HUES64 (cell line): Measurements from ENCODE around the gene INVS.
A peak's percentile ranks its signal among the peaks of the same experiment; 100 is the strongest.
"Not testable (repeated sequence)": the region's sequence is repeated elsewhere in the genome, so short reads cannot be mapped to it uniquely, and the experiment has no call there.

Experiments
- H3K27ac ChIP-seq: 2 replicates; pipeline ENCODE4 v1.7.0; 2013; ENCODE audit warnings: low read depth, low read length, inconsistent platforms
- H3K27me3 ChIP-seq: 2 replicates; pipeline ENCODE4 v1.6.1; 2013; ENCODE audit warnings: mild to moderate bottlenecking, low read length; ENCODE audit not compliant: insufficient read depth
- H3K36me3 ChIP-seq: 2 replicates; pipeline ENCODE4 v1.6.1; 2013; ENCODE audit warnings: mild to moderate bottlenecking, low read length; ENCODE audit not compliant: insufficient read depth
- H3K4me1 ChIP-seq: 2 replicates; pipeline ENCODE4 v1.6.1; 2013; ENCODE audit warnings: mild to moderate bottlenecking, low read length, moderate library complexity; ENCODE audit not compliant: insufficient read depth
- H3K4me3 ChIP-seq: 2 replicates; pipeline ENCODE4 v1.5.1; 2013; ENCODE audit warnings: mild to moderate bottlenecking, low read length, moderate library complexity
- H3K9ac ChIP-seq: 2 replicates; pipeline ENCODE4 v1.6.1; 2013; ENCODE audit warnings: mild to moderate bottlenecking, low read depth, low read length
- H3K9me3 ChIP-seq: 2 replicates; pipeline ENCODE4 v1.6.1; 2013; ENCODE audit warnings: low read depth, low read length; ENCODE audit not compliant: insufficient read depth
- WGBS: fragments of 150-250, 120-280 bp; methylation state at CpG from one replicate; pipeline ENCODE4 v1.1.7; 2013; ENCODE audit warnings: missing lambda C conversion rate; 5-methylcytosine and 5-hydroxymethylcytosine counted together

The INVS gene

GRCh38 chr9:100125236-100125635 is 26.2 kb downstream of the INVS start:
- Histone ChIP-seq H3K27ac (no peak overlapping the region), H3K4me3 (no peak overlapping the region), H3K9ac (no peak overlapping the region), H3K27me3 (no peaks in the 10 kb centered on the region), H3K4me1 (no peaks in the 10 kb centered on the region), H3K9me3 (no peaks in the 10 kb centered on the region), H3K36me3 (peaks cover 13% of the 10 kb centered on the region; the same call in 1 of the 2 replicates)
- 96% methylated on average over 2 of the region's 2 CpGs for WGBS

GRCh38 chr9:100125910-100126309 is 26.9 kb downstream of the INVS start:
- Histone ChIP-seq H3K4me1 (no peaks in the 10 kb centered on the region), H3K4me3 (no peak overlapping the region), H3K9me3 (no peaks in the 10 kb centered on the region), H3K9ac (no peak overlapping the region), H3K27ac (no peak overlapping the region), H3K36me3 (peaks cover 13% of the 10 kb centered on the region; the same call in 1 of the 2 replicates), H3K27me3 (no peaks in the 10 kb centered on the region)
- 91% methylated on average over 2 of the region's 2 CpGs for WGBS

- peaks cover 13% of the 10 kb centered on the region; the same call in 1 of the 2 replicates for H3K36me3 ChIP-seq
- 96% methylated on average over 2 of the region's 2 CpGs for WGBS
- H3K4me1 ChIP-seq = no peaks in the 10 kb centered on the region
- no peak overlapping the region for H3K27ac ChIP-seq
- H3K9ac ChIP-seq = no peak overlapping the region
- no peaks in the 10 kb centered on the region for H3K27me3 ChIP-seq
- no peak overlapping the region for H3K4me3 ChIP-seq
- no peaks in the 10 kb centered on the region for H3K9me3 ChIP-seq
Measured at GRCh38 chr9:100126423-100126822, 27.4 kb downstream of the INVS start.

GRCh38 chr9:100129772-100130171 is 30.7 kb downstream of the INVS start:
- no peaks in the 10 kb centered on the region for H3K9me3 ChIP-seq
- peaks cover 20% of the 10 kb centered on the region; the same call in 1 of the 2 replicates for H3K36me3 ChIP-seq
- no peak overlapping the region for H3K4me3 ChIP-seq
- H3K27me3 ChIP-seq = no peaks in the 10 kb centered on the region
- no peak overlapping the region for H3K9ac ChIP-seq
- no peaks in the 10 kb centered on the region for H3K4me1 ChIP-seq
- no peak overlapping the region for H3K27ac ChIP-seq

- no peaks in the 10 kb centered on the region for H3K27me3 ChIP-seq
- H3K4me3 ChIP-seq = no peak overlapping the region
- H3K4me1 ChIP-seq = no peaks in the 10 kb centered on the region
- no CpG with 5 or more reads among the region's 1 CpG for WGBS
- no peak overlapping the region for H3K9ac ChIP-seq
- H3K9me3 ChIP-seq = no peaks in the 10 kb centered on the region
- peaks cover 28% of the 10 kb centered on the region for H3K36me3 ChIP-seq
- H3K27ac ChIP-seq = no peak overlapping the region
Measured at GRCh38 chr9:100131216-100131615, 32.2 kb downstream of the INVS start.

- Histone ChIP-seq H3K36me3 (peaks cover 30% of the 10 kb centered on the region), H3K9me3 (no peaks in the 10 kb centered on the region), H3K4me3 (no peak overlapping the region), H3K27ac (no peak overlapping the region), H3K9ac (no peak overlapping the region), H3K27me3 (no peaks in the 10 kb centered on the region), H3K4me1 (no peaks in the 10 kb centered on the region)
- WGBS = 94% methylated on average over 3 of the region's 3 CpGs
Measured at GRCh38 chr9:100131875-100132430, 32.9 kb downstream of the INVS start.

GRCh38 chr9:100134731-100135130 is 35.7 kb downstream of the INVS start:
- peaks cover 52% of the 10 kb centered on the region for H3K36me3 ChIP-seq
- H3K4me1 ChIP-seq = peaks cover 8% of the 10 kb centered on the region
- H3K27ac ChIP-seq = no peak overlapping the region
- H3K9me3 ChIP-seq = no peaks in the 10 kb centered on the region
- H3K27me3 ChIP-seq = no peaks in the 10 kb centered on the region
- H3K9ac ChIP-seq = no peak overlapping the region
- WGBS = 94% methylated on average over 1 of the region's 3 CpGs
- no peak overlapping the region for H3K4me3 ChIP-seq

- peaks cover 69% of the 10 kb centered on the region for H3K36me3 ChIP-seq
- H3K4me1 ChIP-seq = peaks cover 24% of the 10 kb centered on the region
- not testable (repeated sequence) for H3K27ac ChIP-seq, H3K9ac ChIP-seq, H3K4me3 ChIP-seq, H3K9me3 ChIP-seq, H3K27me3 ChIP-seq
- WGBS = 90% methylated on average over 5 of the region's 5 CpGs
Measured at GRCh38 chr9:100136799-100137198, 37.8 kb downstream of the INVS start.

- Histone ChIP-seq H3K36me3 (peaks cover 77% of the 10 kb centered on the region), H3K4me1 (peaks cover 29% of the 10 kb centered on the region), H3K4me3 (peak overlapping the region; percentile 30), H3K9ac (peak overlapping the region; percentile 61; the same call in 1 of the 2 replicates), H3K27ac (peak overlapping the region; percentile 79)
- not testable (repeated sequence) for H3K9me3 ChIP-seq, H3K27me3 ChIP-seq
- 82% methylated on average over 3 of the region's 6 CpGs for WGBS
Measured at GRCh38 chr9:100140303-100140702, 41.3 kb downstream of the INVS start.

- not testable (repeated sequence) for H3K9ac ChIP-seq
- H3K4me3 ChIP-seq = peak overlapping the region; percentile 73; the same call in 1 of the 2 replicates
- 82% methylated on average over 9 of the region's 9 CpGs for WGBS
Measured at GRCh38 chr9:100141862-100142261, 42.8 kb downstream of the INVS start.

GRCh38 chr9:100145167-100145934 is 46.3 kb downstream of the INVS start:
- peak overlapping the region; percentile 32; the same call in 1 of the 2 replicates for H3K27ac ChIP-seq
- H3K4me3 ChIP-seq = peak overlapping the region; percentile 73
- H3K9ac ChIP-seq = peak overlapping the region; percentile 78
- not testable (repeated sequence) for H3K9me3 ChIP-seq, H3K27me3 ChIP-seq
- 52% methylated on average over 15 of the region's 15 CpGs for WGBS
- H3K36me3 ChIP-seq = peaks cover 31% of the 10 kb centered on the region
- peaks cover 41% of the 10 kb centered on the region for H3K4me1 ChIP-seq

More at GRCh38 chr9:100141862-100142261, 42.8 kb downstream of the INVS start:
- H3K27me3 ChIP-seq, H3K9me3 ChIP-seq, H3K27ac ChIP-seq: not testable (repeated sequence)
- Histone ChIP-seq H3K36me3 (peaks cover 62% of the 10 kb centered on the region), H3K4me1 (peaks cover 36% of the 10 kb centered on the region)
